MCF 10A (cell line): ENCODE measurements around the gene CASKIN1. TPM values are rescaled to one million over a fixed set of nuclear protein-coding genes. Genes with fewer than 3 reads are reported as not detected.
A peak's percentile ranks its signal among the peaks of the same experiment; 100 is the strongest.

Source experiments
- BruUV-seq: library from RNA; stranded (reverse); fragments of 400-500 nt; replicated peaks from 2 replicates; lab custom pipeline; 2021; lab: Mats Ljungman, UMichigan
- CTCF ChIA-PET: fragments of 300-600 bp; sonication (Branson Sonifier 250); formaldehyde crosslinking; extraction: SDS; loops from one replicate; lab custom pipeline; 2021; ENCODE audit warnings: antibody characterized with exemption, inconsistent platforms; lab: Yijun Ruan, JAX
- POLR2A ChIA-PET: fragments of 300-600, 350-650 bp; sonication (Branson Sonifier 250); formaldehyde crosslinking; extraction: SDS; loops from one replicate; lab custom pipeline; 2020; ENCODE audit warnings: antibody characterized with exemption, inconsistent platforms; lab: Yijun Ruan, JAX
- DNase-seq: peaks from one replicate; pipeline ENCODE4 v3.0.0-alpha.2; 2018; ENCODE audit not compliant: unreplicated experiment
- H3K27ac Mint-ChIP-seq: one replicate; pipeline ENCODE4 v1.8.0; 2022; ENCODE audit warnings: mild to moderate bottlenecking, low read depth, mixed read lengths; ENCODE audit not compliant: unreplicated experiment
- H3K27me3 Mint-ChIP-seq: one replicate; pipeline ENCODE4 v1.8.0; 2022; ENCODE audit warnings: mixed read lengths; ENCODE audit not compliant: insufficient read depth, unreplicated experiment
- H3K36me3 Mint-ChIP-seq: one replicate; pipeline ENCODE4 v1.8.0; 2022; ENCODE audit warnings: mild to moderate bottlenecking, moderate library complexity, mixed read lengths; ENCODE audit not compliant: insufficient read depth, unreplicated experiment
- H3K4me1 Mint-ChIP-seq: one replicate; pipeline ENCODE4 v1.8.0; 2022; ENCODE audit warnings: mixed read lengths; ENCODE audit not compliant: insufficient read depth, unreplicated experiment
- H3K4me3 Mint-ChIP-seq: one replicate; pipeline ENCODE4 v1.8.0; 2022; ENCODE audit warnings: mild to moderate bottlenecking, moderate library complexity, mixed read lengths; ENCODE audit not compliant: unreplicated experiment
- H3K9me3 Mint-ChIP-seq: one replicate; pipeline ENCODE4 v1.8.0; 2022; ENCODE audit warnings: mixed read lengths; ENCODE audit not compliant: unreplicated experiment
- intact Hi-C: fragments of 100-400 bp; cut with micrococcal nuclease; formaldehyde crosslinking; loops from 2 replicates; pipeline ENCODE4 v1.14.1; 2022
- total RNA-seq: library from RNA; stranded (reverse); gene quantifications from 2 replicates; pipeline ENCODE4 v1.2.3, GENCODE V29; 2022
- TF ChIP-seq, protein P1 (sequence below): fragments of 200-600 bp; IDR thresholded peaks from one replicate; pipeline ENCODE4 v1.8.0; 2022; ENCODE audit warnings: antibody characterized with exemption, mild to moderate bottlenecking; ENCODE audit not compliant: unreplicated experiment

CASKIN1 gene
- total RNA-seq, 1 experiment from 2014 or later = 0.14 TPM

DNA sequence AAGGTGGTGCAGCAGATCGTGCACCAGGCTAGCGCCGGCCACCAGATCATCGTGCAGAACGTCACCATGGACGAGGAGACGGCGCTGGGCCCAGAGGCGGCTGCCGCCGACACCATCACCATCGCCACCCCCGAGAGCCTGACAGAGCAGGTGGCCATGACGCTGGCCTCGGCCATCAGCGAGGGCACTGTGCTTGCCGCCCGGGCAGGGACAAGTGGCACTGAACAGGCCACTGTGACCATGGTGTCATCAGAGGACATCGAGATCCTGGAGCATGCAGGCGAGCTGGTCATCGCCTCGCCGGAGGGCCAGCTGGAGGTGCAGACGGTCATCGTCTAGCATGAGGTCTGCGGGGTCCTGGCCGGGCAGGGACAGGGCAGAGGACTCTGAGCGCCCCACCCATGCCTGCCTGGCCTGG is 38.8 kb upstream of the CASKIN1 start:
- Mint-ChIP-seq H3K27ac (no peak overlapping the region), H3K4me1 (no peaks in the 10 kb centered on the region), H3K9me3 (no peaks in the 10 kb centered on the region), H3K4me3 (no peak overlapping the region), H3K36me3 (peaks cover 63% of the 10 kb centered on the region), H3K27me3 (no peaks in the 10 kb centered on the region)
- ChIA-PET CTCF (interaction anchor here (0.6 kb wide), 1 partner anchor 22 kb away, joined by 3 read pairs; no protein-coding TSS in a partner anchor), POLR2A (interaction anchor here (1.0 kb wide), 1 partner anchor 9 kb away, joined by 4 read pairs; no protein-coding TSS in a partner anchor)
- intact Hi-C loops = no loop called here
- TF ChIP-seq, protein P1, sequence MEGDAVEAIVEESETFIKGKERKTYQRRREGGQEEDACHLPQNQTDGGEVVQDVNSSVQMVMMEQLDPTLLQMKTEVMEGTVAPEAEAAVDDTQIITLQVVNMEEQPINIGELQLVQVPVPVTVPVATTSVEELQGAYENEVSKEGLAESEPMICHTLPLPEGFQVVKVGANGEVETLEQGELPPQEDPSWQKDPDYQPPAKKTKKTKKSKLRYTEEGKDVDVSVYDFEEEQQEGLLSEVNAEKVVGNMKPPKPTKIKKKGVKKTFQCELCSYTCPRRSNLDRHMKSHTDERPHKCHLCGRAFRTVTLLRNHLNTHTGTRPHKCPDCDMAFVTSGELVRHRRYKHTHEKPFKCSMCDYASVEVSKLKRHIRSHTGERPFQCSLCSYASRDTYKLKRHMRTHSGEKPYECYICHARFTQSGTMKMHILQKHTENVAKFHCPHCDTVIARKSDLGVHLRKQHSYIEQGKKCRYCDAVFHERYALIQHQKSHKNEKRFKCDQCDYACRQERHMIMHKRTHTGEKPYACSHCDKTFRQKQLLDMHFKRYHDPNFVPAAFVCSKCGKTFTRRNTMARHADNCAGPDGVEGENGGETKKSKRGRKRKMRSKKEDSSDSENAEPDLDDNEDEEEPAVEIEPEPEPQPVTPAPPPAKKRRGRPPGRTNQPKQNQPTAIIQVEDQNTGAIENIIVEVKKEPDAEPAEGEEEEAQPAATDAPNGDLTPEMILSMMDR = no peak
- DNase-seq = no peak
- TSS peak; percentile 26 for BruUV-seq

DNA sequence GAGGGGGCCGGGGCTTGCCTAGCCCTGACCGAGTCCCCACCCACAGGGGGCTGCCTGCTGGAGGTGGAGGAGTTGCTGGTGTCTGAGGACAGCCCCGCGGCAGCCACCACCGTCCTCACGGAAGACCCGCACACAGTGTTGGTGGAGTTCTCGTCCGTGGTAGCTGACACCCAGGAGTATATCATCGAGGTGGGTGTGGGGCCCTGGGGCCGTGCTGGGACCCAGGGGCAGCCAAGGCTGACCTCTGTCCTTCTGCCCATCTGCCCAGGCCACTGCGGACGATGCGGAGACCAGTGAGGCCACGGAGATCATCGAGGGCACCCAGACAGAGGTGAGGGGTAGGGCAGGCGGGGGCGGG is 38.4 kb upstream of the CASKIN1 start:
- no peak for DNase-seq
- Mint-ChIP-seq H3K36me3 (peaks cover 67% of the 10 kb centered on the region), H3K27ac (no peak overlapping the region), H3K4me1 (no peaks in the 10 kb centered on the region), H3K4me3 (no peak overlapping the region), H3K9me3 (no peaks in the 10 kb centered on the region), H3K27me3 (no peaks in the 10 kb centered on the region)
- TF ChIP-seq, protein P1 = no peak
- ChIA-PET CTCF (no interaction called here), POLR2A (interaction anchor here (1.0 kb wide), 1 partner anchor 8 kb away, joined by 4 read pairs; no protein-coding TSS in a partner anchor)
- intact Hi-C loops = no loop called here
- no TSS peak for BruUV-seq

DNA sequence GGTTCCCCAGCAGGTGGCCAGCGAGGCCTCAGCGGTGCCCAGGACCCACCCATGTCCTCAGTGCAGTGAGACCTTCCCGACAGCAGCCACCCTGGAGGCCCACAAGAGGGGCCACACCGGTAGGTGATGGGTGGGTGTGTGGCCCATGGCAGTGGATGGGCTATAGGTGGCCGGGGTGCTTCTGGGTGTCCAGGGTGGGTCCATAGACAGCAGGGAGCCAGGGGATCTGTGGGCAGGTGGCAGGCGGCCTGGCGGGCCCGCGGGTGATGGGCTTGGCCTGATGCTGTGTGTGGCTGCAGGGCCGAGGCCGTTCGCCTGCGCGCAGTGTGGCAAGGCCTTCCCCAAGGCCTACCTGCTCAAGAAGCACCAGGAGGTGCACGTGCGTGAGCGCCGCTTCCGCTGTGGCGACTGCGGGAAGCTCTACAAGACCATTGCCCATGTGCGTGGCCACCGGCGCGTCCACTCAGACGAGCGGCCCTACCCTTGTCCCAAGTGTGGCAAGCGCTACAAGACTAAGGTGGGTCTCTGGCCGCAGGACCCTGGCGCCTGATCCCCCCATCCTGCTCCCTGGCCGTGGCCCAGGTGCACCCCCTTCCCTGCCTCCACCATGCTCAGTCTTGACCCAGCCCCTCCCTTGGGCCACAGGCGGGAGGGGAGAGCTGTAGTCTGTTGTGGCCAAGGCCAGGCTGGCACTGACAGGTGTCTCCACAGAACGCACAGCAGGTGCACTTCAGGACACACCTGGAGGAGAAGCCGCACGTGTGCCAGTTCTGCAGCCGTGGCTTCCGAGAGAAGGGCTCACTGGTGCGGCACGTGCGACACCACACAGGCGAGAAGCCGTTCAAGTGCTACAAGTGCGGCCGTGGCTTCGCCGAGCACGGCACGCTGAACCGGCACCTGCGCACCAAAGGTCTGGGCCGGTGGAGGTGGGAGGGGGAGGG is 37.7 kb upstream of the CASKIN1 start:
- H3K4me1 Mint-ChIP-seq = no peaks in the 10 kb centered on the region
- ChIA-PET CTCF (no interaction called here), POLR2A (no interaction called here)
- no peak overlapping the region for H3K4me3 Mint-ChIP-seq
- DNase-seq = no peak
- no peaks in the 10 kb centered on the region for H3K9me3 Mint-ChIP-seq
- BruUV-seq = no TSS peak
- intact Hi-C loops = no loop called here
- no peak overlapping the region for H3K27ac Mint-ChIP-seq
- no peaks in the 10 kb centered on the region for H3K27me3 Mint-ChIP-seq
- H3K36me3 Mint-ChIP-seq = peaks cover 65% of the 10 kb centered on the region
- TF ChIP-seq, protein P1 = no peak

DNA sequence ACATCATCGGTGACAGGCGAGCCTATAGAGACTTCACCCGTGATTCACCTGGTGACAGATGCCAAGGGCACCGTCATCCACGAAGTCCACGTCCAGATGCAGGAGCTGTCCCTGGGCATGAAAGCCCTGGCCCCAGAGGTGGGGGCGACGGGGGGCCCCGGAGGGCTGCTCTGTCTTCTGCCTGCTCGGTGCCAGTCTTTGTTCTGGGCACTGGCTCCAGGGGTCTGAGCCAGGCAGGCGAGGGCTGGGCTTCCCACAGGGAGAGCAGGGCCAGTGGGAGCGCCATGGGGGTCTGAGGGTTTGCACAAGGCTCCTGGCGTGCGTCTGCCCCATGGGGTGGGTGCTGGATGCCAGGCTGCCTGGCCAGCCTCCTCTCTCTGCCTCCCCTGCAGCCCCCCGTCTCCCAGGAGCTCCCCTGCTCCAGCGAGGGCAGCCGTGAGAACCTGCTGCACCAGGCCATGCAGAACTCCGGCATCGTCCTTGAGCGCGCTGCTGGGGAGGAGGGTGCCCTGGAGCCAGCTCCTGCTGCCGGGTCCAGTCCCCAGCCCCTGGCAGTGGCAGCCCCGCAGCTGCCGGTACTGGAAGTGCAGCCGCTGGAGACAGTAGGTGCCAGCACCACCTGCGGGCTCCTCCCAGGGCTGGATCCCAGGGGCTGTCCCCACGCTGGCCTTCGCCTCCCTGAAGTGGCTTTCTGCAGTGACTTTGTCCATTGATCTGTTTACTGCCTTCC is 36.8 kb upstream of the CASKIN1 start:
- Mint-ChIP-seq H3K9me3 (no peaks in the 10 kb centered on the region), H3K4me3 (no peak overlapping the region), H3K27ac (no peak overlapping the region), H3K4me1 (no peaks in the 10 kb centered on the region), H3K36me3 (peaks cover 63% of the 10 kb centered on the region), H3K27me3 (no peaks in the 10 kb centered on the region)
- CTCF ChIA-PET = no interaction called here
- DNase-seq = no peak
- POLR2A ChIA-PET = no interaction called here
- BruUV-seq = no TSS peak
- TF ChIP-seq, protein P1 = no peak
- intact Hi-C loops = no loop called here
